Amniotic stem cell (primary cell): ENCODE results near the gene U2SURP.

ENCODE experiments used
- DNase-seq: peaks from one replicate; lab custom pipeline; 2025; lab: John Stamatoyannopoulos, UW

Gene U2SURP

DNA sequence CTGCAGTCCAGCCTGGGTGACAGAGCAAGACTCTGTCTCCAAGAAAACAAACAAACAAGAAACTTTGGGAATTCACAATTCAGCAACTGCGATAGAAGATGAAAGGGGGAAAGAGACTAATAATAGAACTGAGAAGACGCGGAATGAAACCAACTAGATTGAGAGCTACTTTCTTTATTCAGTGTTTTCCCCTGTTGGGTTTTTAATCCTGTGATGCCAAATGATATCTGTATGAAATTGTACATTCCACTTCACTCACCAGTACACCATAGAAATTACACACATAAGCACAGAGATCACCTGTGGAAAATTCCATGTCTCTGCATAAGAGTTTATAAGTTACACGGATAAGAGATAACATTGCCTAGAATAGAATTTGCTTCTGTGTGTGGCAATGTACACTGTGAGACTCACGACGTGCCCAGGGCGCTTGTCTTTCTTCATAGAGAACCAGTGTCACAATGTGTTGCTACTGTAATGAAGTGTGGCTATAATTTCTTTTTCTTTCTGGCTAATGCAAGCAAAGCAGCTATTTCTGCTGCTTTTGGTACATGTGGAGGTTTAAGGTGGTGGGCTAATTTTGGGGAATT lies 100.5 kb downstream of the U2SURP start:
- no peak for DNase-seq

DNA sequence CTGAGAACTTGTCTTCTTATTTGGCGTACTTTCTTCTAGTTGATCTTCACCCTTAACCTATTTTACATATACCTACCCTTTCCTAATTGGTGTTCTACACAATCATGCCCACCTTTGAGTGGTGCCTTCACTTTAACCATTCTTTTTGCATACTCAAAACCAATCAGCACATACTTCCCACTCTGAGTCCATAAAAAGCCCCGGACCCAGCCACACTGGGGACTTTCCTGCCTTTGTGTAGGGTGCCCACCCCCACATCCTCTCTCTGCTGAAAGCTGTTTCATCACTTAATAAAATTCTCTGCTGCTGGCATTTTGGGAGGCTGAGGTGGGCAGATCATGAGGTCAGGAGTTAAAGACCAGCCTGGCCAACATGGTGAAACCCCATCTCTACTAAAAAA lies 102.3 kb downstream of the U2SURP start:
- no peak for DNase-seq

DNA sequence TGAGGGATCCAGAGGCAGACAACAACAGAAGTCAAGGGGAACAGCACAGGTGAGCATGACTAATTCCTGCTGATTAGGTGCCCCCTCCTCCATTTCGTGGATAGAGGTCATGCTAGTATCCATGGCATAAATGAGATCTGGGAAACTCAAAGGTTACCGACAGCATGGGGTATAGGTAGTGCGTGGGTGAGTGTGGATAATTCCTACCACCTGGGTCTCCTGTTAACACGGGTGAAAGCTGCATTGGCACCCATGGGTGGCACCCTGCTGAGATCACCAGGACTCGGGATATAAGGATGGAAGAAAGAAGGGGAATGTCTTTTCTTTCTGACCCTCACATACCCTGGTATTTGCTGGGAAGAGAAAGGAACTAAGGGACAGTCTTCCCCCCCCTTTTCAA lies 103.8 kb downstream of the U2SURP start:
- no peak for DNase-seq

DNA sequence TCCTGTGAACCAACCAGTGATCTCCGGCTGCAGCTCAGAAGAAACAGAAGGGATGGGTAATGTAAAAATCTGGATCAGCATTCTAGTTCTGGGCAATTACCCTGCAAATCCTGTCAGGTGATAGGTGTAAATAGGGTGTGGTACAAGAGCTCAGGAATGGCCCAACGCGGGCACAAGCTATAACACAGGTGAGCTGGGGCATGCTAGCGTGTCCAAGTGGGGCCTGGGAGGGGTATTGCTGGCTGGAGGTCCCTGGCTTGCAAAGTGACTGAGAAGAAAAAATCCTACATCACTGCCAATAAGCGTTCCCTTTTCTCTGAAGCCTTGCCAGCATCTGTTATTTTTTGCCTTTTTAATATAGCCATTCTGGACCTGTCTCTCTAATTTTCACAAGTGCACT lies 108.5 kb downstream of the U2SURP start:
- no peak for DNase-seq
